Activated T-helper 2 cell treated with anti-CD3 and anti-CD28 coated beads, Interferon-gamma antibody, Interleukin-2, Interleukin-4, amounts not matched to agents 10 μg/mL and 5 μg/mL and 100 μg/mL, durations not matched to agents 14 hours and 24 hours and 36 hours (primary cell): ENCODE data around the gene EFTUD2. TPM values are rescaled to one million over a fixed set of nuclear protein-coding genes. Genes with fewer than 3 reads are reported as not detected.
"Not testable (repeated sequence)": the region's sequence is repeated elsewhere in the genome, so short reads cannot be mapped to it uniquely, and the experiment has no call there.

Experiments
- DNase-seq: peaks from one replicate; pipeline ENCODE4 v3.0.0; 2021; ENCODE audit warnings: low spot score
- H3K27ac Mint-ChIP-seq: one replicate; pipeline ENCODE4 v1.8.0; 2021; ENCODE audit warnings: mixed read lengths
- H3K27me3 Mint-ChIP-seq: one replicate; pipeline ENCODE4 v1.8.0; 2021; ENCODE audit warnings: low read depth, mixed read lengths
- H3K36me3 Mint-ChIP-seq: one replicate; pipeline ENCODE4 v1.8.0; 2021; ENCODE audit warnings: low read depth, mixed read lengths
- H3K4me1 Mint-ChIP-seq: one replicate; pipeline ENCODE4 v1.8.0; 2021; ENCODE audit warnings: low read depth, mixed read lengths
- H3K4me3 Mint-ChIP-seq: one replicate; pipeline ENCODE4 v1.8.0; 2021; ENCODE audit warnings: low read depth, mild to moderate bottlenecking, moderate library complexity, mixed read lengths
- H3K9me3 Mint-ChIP-seq: one replicate; pipeline ENCODE4 v1.8.0; 2021; ENCODE audit warnings: mixed read lengths
- intact Hi-C: fragments of 100-400 bp; cut with micrococcal nuclease; formaldehyde crosslinking; loops from one replicate; pipeline ENCODE4 v1.15.1; 2023
- total RNA-seq: library from RNA; stranded (reverse); gene quantifications from 2 replicates; pipeline ENCODE4 v1.2.3, GENCODE V29; 2022

Gene EFTUD2
- total RNA-seq: 194 and 215 TPM in 2 replicates

DNA sequence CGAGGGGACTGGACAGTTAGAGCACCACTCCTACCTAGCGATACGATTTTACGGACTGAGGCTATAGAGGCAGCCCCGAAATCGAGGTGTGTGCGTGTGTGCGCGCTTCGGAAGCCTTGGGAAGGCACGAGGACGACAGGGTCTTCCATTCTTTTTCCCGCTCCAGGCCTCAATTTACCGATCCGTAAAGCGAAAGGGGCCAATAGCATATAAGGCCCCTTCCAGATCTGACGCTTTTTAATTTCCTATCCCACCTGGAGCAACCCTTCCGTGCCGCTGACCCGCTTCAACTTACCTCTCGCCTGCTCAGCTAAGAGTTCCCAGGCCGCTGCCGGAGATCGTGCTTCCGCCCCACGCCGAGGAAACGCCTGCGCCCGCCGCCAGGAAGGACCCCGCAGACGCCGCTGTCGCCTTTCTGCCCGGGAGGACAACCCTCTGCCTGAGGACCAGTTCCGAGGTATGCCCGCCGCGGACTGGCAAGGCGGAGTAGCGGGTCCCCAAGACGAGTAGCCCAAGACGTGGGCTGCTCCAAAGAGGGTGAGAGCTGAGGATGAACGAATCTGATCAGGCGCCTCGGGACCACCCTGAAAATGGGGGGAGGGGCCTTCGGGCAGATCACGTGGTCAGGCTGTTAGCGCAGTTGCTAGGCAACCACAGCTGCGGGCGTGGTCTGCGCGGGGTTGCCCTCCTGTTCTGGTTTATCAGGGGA, at the start of gene EFTUD2:
EFTUD2 (minus strand) TSS at position 372 of the 709 bp plus-strand sequence. CDS start 4,924 bp downstream, outside the sequence.
- Mint-ChIP-seq H3K4me3 (peak within 1 kb of the TSS; percentile 97), H3K27me3 (peaks cover 12% of the 10 kb centered on the region), H3K36me3 (peaks cover 13% of the 10 kb centered on the region), H3K9me3 (no peaks in the 10 kb centered on the region), H3K4me1 (peaks cover 17% of the 10 kb centered on the region), H3K27ac (peak within 1 kb of the TSS; percentile 95)
- DNase-seq: peak; percentile 88
- intact Hi-C loops: loop anchor here (5.0 kb wide), 1 partner anchor 233 kb away; the partner anchor contains the start of gene PLCD3

DNA sequence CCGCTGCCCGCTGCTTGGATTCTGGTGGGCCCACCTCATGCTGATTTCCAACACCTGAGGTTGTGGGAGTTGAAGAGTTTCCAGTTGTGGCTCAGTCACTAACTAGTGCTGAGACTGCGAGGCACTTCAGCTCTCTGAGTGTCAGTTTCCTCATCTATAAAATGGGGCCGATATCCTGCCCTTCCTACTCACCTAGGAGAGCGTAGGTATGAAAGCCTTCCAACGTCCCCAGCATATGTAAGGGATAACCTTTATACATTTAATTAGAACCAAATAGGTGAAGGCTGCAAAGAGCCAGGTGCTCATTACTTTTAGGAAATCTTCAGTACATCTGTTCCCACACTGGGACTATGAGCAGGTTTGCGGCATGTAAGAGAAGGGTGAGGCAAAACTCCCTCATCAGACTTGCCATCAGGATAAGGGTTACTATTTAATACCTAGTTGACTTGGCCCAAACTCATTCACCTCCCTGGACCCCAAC, 49.1 kb upstream of the EFTUD2 start:
- peaks cover 17% of the 10 kb centered on the region for H3K36me3 Mint-ChIP-seq
- peak overlapping the region; percentile 78 for H3K27ac Mint-ChIP-seq
- intact Hi-C loops: loop anchor here (5.0 kb wide), 1 partner anchor 74 kb away; no protein-coding TSS in a partner anchor
- H3K27me3 Mint-ChIP-seq: no peaks in the 10 kb centered on the region
- H3K4me1 Mint-ChIP-seq: peaks cover 32% of the 10 kb centered on the region
- no peak for DNase-seq
- peak overlapping the region; percentile 93 for H3K4me3 Mint-ChIP-seq
- no peaks in the 10 kb centered on the region for H3K9me3 Mint-ChIP-seq

DNA sequence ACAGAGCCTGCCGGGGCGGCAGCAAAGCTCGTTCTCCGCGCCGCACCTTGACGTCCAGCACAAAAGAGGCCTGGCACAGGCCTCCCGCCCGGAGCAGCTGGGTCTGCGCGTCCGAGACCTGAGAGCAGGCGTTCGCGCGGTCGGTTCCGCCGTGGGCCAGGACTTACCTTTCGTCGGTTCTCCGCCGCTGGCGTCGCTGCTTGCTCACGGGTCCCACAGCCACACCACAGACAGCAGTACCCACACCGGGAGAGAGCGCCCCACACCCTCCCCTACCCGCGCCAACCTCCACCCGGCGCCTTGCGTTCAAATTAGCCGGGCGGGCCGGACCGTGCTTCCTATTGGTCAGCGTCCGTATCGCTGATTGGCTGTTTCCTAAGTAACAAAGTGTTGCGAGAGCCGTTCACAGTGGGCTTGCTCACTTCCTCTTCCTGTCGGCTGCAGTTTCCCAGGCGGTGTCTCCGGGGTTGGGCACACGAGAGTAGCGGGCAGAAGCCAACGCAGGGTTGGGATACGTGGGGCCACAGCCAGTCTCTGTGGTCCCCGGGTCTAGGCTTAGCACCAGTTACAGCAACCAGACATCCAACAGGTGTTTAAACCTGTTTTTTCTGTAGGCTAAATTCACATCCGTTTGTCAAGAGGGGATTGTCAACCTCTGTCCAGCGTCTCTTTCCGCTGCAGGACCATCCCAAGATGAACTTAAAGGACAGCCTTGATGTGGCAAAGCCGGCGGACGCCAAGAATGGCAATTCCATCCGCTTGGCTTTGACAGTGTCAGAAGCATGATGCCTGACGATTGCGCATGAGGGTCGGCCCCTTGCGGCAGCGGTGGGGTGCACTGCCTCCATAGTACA, 48.4 kb upstream of the EFTUD2 start, which contains the start of gene KIF18B:
KIF18B (minus strand) TSS at position 313 of the 854 bp plus-strand sequence. CDS start 11,429 bp downstream, outside the sequence.
- peaks cover 32% of the 10 kb centered on the region for H3K4me1 Mint-ChIP-seq
- intact Hi-C loops: loop anchor here (2.0 to 5.0 kb wide), 2 partner anchors 21 to 75 kb away; partner anchors contain the start of gene C1QL1
- H3K4me3 Mint-ChIP-seq: peak within 1 kb of the TSS; percentile 93
- H3K36me3 Mint-ChIP-seq: peaks cover 23% of the 10 kb centered on the region
- H3K9me3 Mint-ChIP-seq: no peaks in the 10 kb centered on the region
- no peaks in the 10 kb centered on the region for H3K27me3 Mint-ChIP-seq
- peak within 1 kb of the TSS; percentile 78 for H3K27ac Mint-ChIP-seq
- peak; percentile 91 for DNase-seq

DNA sequence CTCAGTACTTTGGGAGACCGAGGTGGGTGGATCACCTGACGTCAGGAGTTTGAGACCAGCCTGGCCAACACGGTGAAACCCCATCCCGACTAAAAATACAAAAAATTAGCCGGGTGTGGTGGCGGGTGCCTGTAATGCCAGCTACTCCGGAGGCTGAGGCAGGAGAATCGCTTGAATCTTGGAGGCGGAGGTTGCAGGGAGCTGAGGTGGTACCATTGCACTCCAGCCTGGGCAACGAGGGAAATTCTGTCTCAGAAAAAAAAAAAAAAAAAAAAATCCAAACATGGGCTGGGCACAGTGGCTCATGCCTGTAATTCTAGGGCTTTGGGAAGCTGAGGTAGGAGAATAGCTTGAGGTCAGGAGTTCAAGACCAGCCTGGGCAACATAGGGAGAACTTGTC, 46.4 kb upstream of the EFTUD2 start:
- DNase-seq, H3K27ac Mint-ChIP-seq, H3K9me3 Mint-ChIP-seq, H3K27me3 Mint-ChIP-seq: not testable (repeated sequence)
- Mint-ChIP-seq H3K4me1 (peaks cover 45% of the 10 kb centered on the region), H3K4me3 (peak overlapping the region; percentile 93), H3K36me3 (peaks cover 34% of the 10 kb centered on the region)
- intact Hi-C loops: loop anchor here (2.0 to 5.0 kb wide), 2 partner anchors 23 to 77 kb away; partner anchors contain the start of gene C1QL1

DNA sequence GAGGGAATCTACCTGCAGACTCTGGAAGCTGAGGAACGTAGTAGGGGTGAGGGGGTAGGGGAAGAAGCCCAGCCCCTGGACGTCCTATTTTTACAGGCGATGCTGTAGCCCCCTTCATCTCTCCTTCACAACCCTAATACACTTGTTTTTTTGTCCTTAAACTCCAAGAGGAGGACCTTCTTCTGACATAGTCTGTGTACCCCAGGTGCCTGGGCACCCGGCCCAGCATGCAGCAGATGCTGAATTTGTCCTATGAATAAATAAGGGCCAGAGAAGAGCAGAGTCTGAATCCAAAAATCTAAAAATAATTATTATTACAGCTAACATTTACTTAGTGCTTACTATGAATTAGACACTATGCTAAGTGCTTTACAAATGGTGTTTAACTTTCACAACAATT, 43.2 kb upstream of the EFTUD2 start:
- Mint-ChIP-seq H3K27ac (peak overlapping the region; percentile 82), H3K36me3 (peaks cover 48% of the 10 kb centered on the region)

DNA sequence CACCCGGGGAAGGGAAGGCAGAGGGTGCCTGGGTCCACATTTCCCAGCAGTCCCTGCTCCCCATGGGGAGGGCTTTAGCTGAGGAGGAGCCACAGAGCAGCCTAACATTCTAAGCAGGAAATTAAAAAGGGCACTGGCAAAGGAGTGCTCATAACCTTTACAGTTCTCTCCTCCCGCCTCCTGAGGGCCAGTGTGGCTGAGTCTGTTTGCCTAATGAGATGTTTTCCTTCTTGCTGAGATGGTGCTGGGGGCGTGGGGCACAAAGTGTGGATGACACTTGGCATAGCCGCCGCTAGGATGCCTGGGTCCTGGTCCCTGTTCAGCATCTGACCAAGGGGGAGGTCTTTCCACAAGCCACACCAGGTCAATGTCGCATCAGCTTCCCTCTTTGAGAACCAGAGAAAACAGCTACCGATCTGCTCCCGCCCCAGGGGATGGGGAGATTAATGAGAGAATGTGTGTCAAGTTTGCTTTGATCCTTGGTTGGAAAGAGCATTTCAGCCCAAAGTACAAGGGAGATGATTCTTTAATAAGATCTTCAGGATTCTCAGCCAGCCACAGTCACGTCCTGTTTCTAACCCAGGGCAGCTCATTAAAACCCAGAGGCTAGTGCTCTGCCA, 42.6 kb upstream of the EFTUD2 start:
- H3K27me3 Mint-ChIP-seq: no peaks in the 10 kb centered on the region
- peaks cover 52% of the 10 kb centered on the region for H3K36me3 Mint-ChIP-seq
- H3K4me1 Mint-ChIP-seq: peaks cover 50% of the 10 kb centered on the region
- peak overlapping the region; percentile 82 for H3K27ac Mint-ChIP-seq
- no peak for DNase-seq
- no peaks in the 10 kb centered on the region for H3K9me3 Mint-ChIP-seq
- H3K4me3 Mint-ChIP-seq: peak overlapping the region; percentile 6
- intact Hi-C loops: no loop called here

More for the DNA sequence above, 43.2 kb upstream of the EFTUD2 start:
- Mint-ChIP-seq H3K9me3 (no peaks in the 10 kb centered on the region), H3K4me1 (peaks cover 45% of the 10 kb centered on the region), H3K4me3 (no peak overlapping the region), H3K27me3 (no peaks in the 10 kb centered on the region)
- no peak for DNase-seq
- intact Hi-C loops: no loop called here

DNA sequence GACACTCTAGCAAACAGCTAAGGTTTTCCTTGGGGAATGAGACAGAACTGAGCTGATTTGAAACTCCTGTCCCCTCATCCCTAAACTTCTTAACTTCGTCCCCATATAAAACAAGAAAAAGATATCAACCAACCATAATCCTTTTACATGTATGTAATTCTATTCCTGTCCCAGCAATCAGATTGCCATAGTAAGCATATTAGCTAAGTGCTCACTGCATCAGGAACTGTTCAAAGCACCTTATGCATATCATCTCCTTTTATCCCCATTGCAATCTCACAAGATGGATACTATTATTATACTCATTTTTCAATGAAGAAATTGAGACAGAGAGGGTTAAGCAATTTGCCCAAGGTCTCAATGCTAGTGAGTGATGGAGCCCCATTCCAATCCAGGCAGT, 41.5 kb upstream of the EFTUD2 start:
- Mint-ChIP-seq H3K4me3 (no peak overlapping the region), H3K4me1 (peaks cover 42% of the 10 kb centered on the region), H3K9me3 (no peaks in the 10 kb centered on the region), H3K27ac (peak overlapping the region; percentile 21), H3K36me3 (peaks cover 51% of the 10 kb centered on the region), H3K27me3 (no peaks in the 10 kb centered on the region)
- DNase-seq: no peak
- intact Hi-C loops: no loop called here

DNA sequence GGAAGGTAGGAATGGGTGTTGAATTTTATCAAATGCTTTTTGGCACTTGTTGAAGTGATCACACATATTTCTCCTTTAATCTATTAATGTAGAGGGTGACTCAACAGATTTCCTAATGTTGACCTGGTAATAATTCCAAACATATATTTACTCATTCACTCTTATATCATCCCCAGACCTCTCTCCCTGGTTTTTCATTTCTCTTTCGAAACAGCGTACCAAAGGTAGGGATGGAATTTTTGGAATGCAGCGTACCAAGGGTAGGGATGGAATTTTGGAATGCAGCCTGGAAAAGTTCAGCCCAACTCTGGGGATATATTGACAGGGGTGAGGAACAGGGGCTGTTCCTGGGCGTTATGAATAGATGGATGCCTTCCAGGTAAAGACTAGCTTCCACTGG, 41.1 kb upstream of the EFTUD2 start:
- Mint-ChIP-seq H3K36me3 (peaks cover 56% of the 10 kb centered on the region), H3K27me3 (no peaks in the 10 kb centered on the region)

DNA sequence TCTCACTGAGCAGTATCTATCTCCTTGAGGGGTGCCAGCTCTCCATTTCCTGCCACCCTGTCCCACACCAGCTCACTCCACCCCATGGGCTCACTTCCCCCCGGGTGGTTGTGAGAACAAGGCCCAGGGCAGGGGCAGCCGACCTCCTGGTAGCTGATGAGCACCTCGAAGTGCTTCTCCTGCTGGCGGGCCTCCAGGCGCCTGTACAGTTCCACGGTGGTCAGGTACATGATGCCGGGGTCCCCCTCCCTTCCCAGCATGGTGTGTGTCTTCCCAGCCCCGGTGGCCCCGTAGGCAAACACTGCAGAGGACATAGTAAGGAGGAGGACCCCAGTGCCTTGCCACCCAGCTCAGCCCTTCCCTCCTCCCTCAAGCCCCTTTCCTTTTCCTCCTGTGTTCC, 35.9 kb upstream of the EFTUD2 start:
- H3K9me3 Mint-ChIP-seq: no peaks in the 10 kb centered on the region
- no peak overlapping the region for H3K27ac Mint-ChIP-seq
- intact Hi-C loops: no loop called here
- H3K36me3 Mint-ChIP-seq: peaks cover 66% of the 10 kb centered on the region
- no peak for DNase-seq
- no peak overlapping the region for H3K4me3 Mint-ChIP-seq
- no peaks in the 10 kb centered on the region for H3K27me3 Mint-ChIP-seq
- H3K4me1 Mint-ChIP-seq: peaks cover 12% of the 10 kb centered on the region

More for the DNA sequence above, 41.1 kb upstream of the EFTUD2 start:
- Mint-ChIP-seq H3K4me3 (no peak overlapping the region), H3K9me3 (no peaks in the 10 kb centered on the region), H3K4me1 (peaks cover 42% of the 10 kb centered on the region), H3K27ac (no peak overlapping the region)
- intact Hi-C loops: no loop called here
- DNase-seq: no peak

DNA sequence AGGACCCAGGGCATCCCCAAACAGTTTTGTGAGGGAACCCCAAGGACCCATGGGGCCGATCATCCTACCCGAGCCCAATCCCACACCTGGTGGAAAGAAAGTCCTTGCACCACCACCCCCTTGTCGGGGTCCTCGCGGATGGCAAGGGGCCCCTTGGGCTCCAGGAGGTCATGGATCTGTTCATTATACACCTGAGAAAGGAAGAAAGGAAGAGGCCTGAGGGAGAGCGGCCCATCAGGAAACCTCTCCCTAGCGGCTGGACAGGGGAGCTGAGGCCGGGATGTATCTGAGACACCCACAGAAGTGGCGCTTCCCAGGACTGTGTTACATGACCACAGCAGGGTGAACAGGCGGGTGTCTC, 35.5 kb upstream of the EFTUD2 start:
- Mint-ChIP-seq H3K9me3 (no peaks in the 10 kb centered on the region), H3K27me3 (no peaks in the 10 kb centered on the region), H3K4me3 (no peak overlapping the region), H3K27ac (no peak overlapping the region), H3K36me3 (peaks cover 67% of the 10 kb centered on the region), H3K4me1 (peaks cover 9% of the 10 kb centered on the region)
- intact Hi-C loops: no loop called here
- DNase-seq: no peak

DNA sequence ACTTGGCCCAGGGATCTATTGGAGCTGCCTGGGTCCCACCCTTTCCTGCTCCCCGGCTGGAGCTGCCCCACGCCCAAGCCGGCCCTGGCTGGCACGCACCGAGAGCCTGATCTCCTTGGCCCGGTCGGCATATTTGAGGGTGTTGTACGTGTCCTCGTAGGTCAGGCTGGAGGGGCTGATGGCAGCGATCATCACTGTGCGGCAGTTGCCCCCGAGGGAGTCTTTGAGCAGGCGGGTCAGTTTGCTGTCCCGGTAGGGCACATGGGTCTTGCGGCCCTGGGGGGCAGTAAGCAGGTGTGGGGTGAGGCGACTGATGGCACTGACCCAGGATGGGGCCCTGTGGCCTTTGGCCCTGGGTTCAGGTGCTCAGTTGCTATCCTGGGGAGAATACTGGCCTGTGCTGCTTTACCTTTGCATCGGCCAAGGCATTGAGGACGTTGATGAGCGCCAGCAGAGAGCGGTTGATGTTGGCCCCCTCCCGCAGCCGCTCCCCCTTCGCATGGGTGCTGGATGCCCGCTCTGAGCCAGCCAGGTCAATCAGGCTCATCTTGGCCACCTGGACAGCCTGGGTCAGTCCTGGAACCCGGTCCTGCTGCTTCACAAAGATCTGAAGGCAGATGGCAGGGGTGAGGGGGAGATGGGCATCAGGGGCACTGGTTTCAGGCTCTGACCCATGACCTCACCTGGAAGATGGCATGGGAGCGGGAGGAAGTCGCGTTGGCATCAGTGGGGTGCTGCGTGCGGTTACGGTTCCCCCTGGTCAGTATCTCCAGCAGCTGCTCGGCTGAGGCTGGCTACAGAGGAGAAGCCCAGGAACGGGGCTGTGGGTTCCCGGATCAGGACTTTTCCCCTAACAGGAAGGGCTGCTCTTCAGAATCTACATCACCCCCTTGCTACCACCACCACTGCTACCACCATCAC, 34.8 kb upstream of the EFTUD2 start:
- Mint-ChIP-seq H3K27ac (no peak overlapping the region), H3K4me1 (peaks cover 9% of the 10 kb centered on the region), H3K36me3 (peaks cover 68% of the 10 kb centered on the region), H3K27me3 (no peaks in the 10 kb centered on the region), H3K4me3 (no peak overlapping the region), H3K9me3 (no peaks in the 10 kb centered on the region)
- DNase-seq: no peak
- intact Hi-C loops: no loop called here

DNA sequence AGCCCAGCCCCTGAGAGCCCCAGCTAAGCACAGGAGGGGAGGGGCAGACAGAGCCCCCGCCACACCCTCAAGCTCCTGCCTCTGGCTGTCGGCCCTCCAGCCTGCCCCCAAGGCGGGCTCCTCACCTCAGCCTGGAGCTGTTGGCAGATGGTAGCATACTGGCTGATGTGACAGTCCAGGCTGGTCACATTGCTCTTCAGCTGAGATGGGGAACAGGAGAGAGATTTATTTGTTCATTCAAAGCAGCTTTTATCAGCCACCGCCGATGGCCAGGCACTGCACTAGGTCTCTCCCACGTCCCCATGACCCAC, 33.5 kb upstream of the EFTUD2 start:
- no peaks in the 10 kb centered on the region for H3K27me3 Mint-ChIP-seq
- DNase-seq: no peak
- peaks cover 72% of the 10 kb centered on the region for H3K36me3 Mint-ChIP-seq
- intact Hi-C loops: no loop called here
- peaks cover 5% of the 10 kb centered on the region for H3K4me1 Mint-ChIP-seq
- no peaks in the 10 kb centered on the region for H3K9me3 Mint-ChIP-seq
- H3K4me3 Mint-ChIP-seq: no peak overlapping the region
- H3K27ac Mint-ChIP-seq: no peak overlapping the region
